Measurements from ENCODE around the gene TPCN2.

TPCN2 gene

GRCh38 chr11:69003301-69003865, 45.3 kb upstream of the TPCN2 start:
- no peak overlapping the region for H3K9ac ChIP-seq (ENCODE audit: low read length in 5 of 5)
- no peaks in the 10 kb centered on the region for H3K9me3 ChIP-seq (ENCODE audit: control insufficient read depth in 5 of 5, low read length in 5 of 5)
- no peak overlapping the region for H3K27ac ChIP-seq (ENCODE audit: low read depth, low read length)
- H3K4me3 ChIP-seq (ENCODE audit: low read depth in 1 of 5, low read length in 5 of 5): no peak overlapping the region
- H3K27me3 ChIP-seq (ENCODE audit: control insufficient read depth in 5 of 5, insufficient read depth in 4 of 5, low read length in 5 of 5): peaks cover 0 to 5% (median 0%) of the 10 kb centered on the region in 5 donors
- H3K36me3 ChIP-seq (ENCODE audit: control insufficient read depth in 5 of 5, insufficient read depth in 5 of 5, low read length in 5 of 5): peaks cover 0 to 34% (median 4%) of the 10 kb centered on the region in 5 donors
- H3K4me1 ChIP-seq (ENCODE audit: control insufficient read depth in 5 of 5, insufficient read depth in 5 of 5, low read length in 5 of 5): peaks cover 2 to 45% (median 28%) of the 10 kb centered on the region in 5 donors

- Histone ChIP-seq H3K9me3 (ENCODE audit: control insufficient read depth in 5 of 5, low read length in 5 of 5) (no peaks in the 10 kb centered on the region), H3K27ac (ENCODE audit: low read depth, low read length) (no peak overlapping the region), H3K4me3 (ENCODE audit: low read depth in 1 of 5, low read length in 5 of 5) (no peak overlapping the region), H3K36me3 (ENCODE audit: control insufficient read depth in 5 of 5, insufficient read depth in 5 of 5, low read length in 5 of 5) (peaks cover 0 to 34% (median 4%) of the 10 kb centered on the region in 5 donors), H3K27me3 (ENCODE audit: control insufficient read depth in 5 of 5, insufficient read depth in 4 of 5, low read length in 5 of 5) (peaks cover 0 to 5% (median 0%) of the 10 kb centered on the region in 5 donors), H3K9ac (ENCODE audit: low read length in 5 of 5) (no peak overlapping the region), H3K4me1 (ENCODE audit: control insufficient read depth in 5 of 5, insufficient read depth in 5 of 5, low read length in 5 of 5) (peaks cover 2 to 45% (median 29%) of the 10 kb centered on the region in 5 donors)
Observed at GRCh38 chr11:69003866-69004367, 44.8 kb upstream of the TPCN2 start.

- Histone ChIP-seq H3K9me3 (ENCODE audit: control insufficient read depth in 5 of 5, low read length in 5 of 5) (no peaks in the 10 kb centered on the region), H3K27me3 (ENCODE audit: control insufficient read depth in 5 of 5, insufficient read depth in 4 of 5, low read length in 5 of 5) (peaks cover 0 to 5% (median 0%) of the 10 kb centered on the region in 5 donors), H3K4me3 (ENCODE audit: low read depth in 1 of 5, low read length in 5 of 5) (no peak overlapping the region), H3K9ac (ENCODE audit: low read length in 5 of 5) (no peak overlapping the region), H3K27ac (ENCODE audit: low read depth, low read length) (no peak overlapping the region), H3K4me1 (ENCODE audit: control insufficient read depth in 5 of 5, insufficient read depth in 5 of 5, low read length in 5 of 5) (peaks cover 4 to 46% (median 35%) of the 10 kb centered on the region in 5 donors), H3K36me3 (ENCODE audit: control insufficient read depth in 5 of 5, insufficient read depth in 5 of 5, low read length in 5 of 5) (peaks cover 0 to 34% (median 4%) of the 10 kb centered on the region in 5 donors)
Observed at GRCh38 chr11:69004411-69005182, 44.1 kb upstream of the TPCN2 start.

- Histone ChIP-seq H3K9me3 (ENCODE audit: control insufficient read depth in 5 of 5, low read length in 5 of 5) (no peaks in the 10 kb centered on the region), H3K27ac (ENCODE audit: low read depth, low read length) (no peak overlapping the region), H3K36me3 (ENCODE audit: control insufficient read depth in 5 of 5, insufficient read depth in 5 of 5, low read length in 5 of 5) (peaks cover 0 to 34% (median 4%) of the 10 kb centered on the region in 5 donors), H3K9ac (ENCODE audit: low read length in 5 of 5) (no peak overlapping the region), H3K4me1 (ENCODE audit: control insufficient read depth in 5 of 5, insufficient read depth in 5 of 5, low read length in 5 of 5) (peaks cover 5 to 51% (median 40%) of the 10 kb centered on the region in 5 donors), H3K27me3 (ENCODE audit: control insufficient read depth in 5 of 5, insufficient read depth in 4 of 5, low read length in 5 of 5) (peaks cover 0 to 7% (median 0%) of the 10 kb centered on the region in 5 donors), H3K4me3 (ENCODE audit: low read depth in 1 of 5, low read length in 5 of 5) (no peak overlapping the region)
Observed at GRCh38 chr11:69005183-69005630, 43.5 kb upstream of the TPCN2 start.

GRCh38 chr11:69005631-69006368, 42.9 kb upstream of the TPCN2 start:
- H3K27ac ChIP-seq (ENCODE audit: low read depth, low read length): no peak overlapping the region
- peaks cover 6 to 51% (median 40%) of the 10 kb centered on the region in 5 donors for H3K4me1 ChIP-seq (ENCODE audit: control insufficient read depth in 5 of 5, insufficient read depth in 5 of 5, low read length in 5 of 5)
- H3K9me3 ChIP-seq (ENCODE audit: control insufficient read depth in 5 of 5, low read length in 5 of 5): no peaks in the 10 kb centered on the region
- no peak overlapping the region for H3K9ac ChIP-seq (ENCODE audit: low read length in 5 of 5)
- peaks cover 0 to 12% (median 3%) of the 10 kb centered on the region in 5 donors for H3K27me3 ChIP-seq (ENCODE audit: control insufficient read depth in 5 of 5, insufficient read depth in 4 of 5, low read length in 5 of 5)
- peaks cover 0 to 34% (median 4%) of the 10 kb centered on the region in 5 donors for H3K36me3 ChIP-seq (ENCODE audit: control insufficient read depth in 5 of 5, insufficient read depth in 5 of 5, low read length in 5 of 5)
- H3K4me3 ChIP-seq (ENCODE audit: low read depth in 1 of 5, low read length in 5 of 5): no peak overlapping the region

GRCh38 chr11:69006816-69007215, 41.9 kb upstream of the TPCN2 start:
- Histone ChIP-seq H3K9ac (ENCODE audit: low read length in 5 of 5) (no peak overlapping the region), H3K27ac (ENCODE audit: low read depth, low read length) (no peak overlapping the region), H3K36me3 (ENCODE audit: control insufficient read depth in 5 of 5, insufficient read depth in 5 of 5, low read length in 5 of 5) (peaks cover 0 to 34% (median 4%) of the 10 kb centered on the region in 5 donors), H3K9me3 (ENCODE audit: control insufficient read depth in 5 of 5, low read length in 5 of 5) (no peaks in the 10 kb centered on the region), H3K4me3 (ENCODE audit: low read depth in 1 of 5, low read length in 5 of 5) (no peak overlapping the region), H3K27me3 (ENCODE audit: control insufficient read depth in 5 of 5, insufficient read depth in 4 of 5, low read length in 5 of 5) (peaks cover 0 to 21% (median 3%) of the 10 kb centered on the region in 5 donors), H3K4me1 (ENCODE audit: control insufficient read depth in 5 of 5, insufficient read depth in 5 of 5, low read length in 5 of 5) (peaks cover 6 to 53% (median 44%) of the 10 kb centered on the region in 5 donors)

- Histone ChIP-seq H3K27ac (ENCODE audit: low read depth, low read length) (peak overlapping the region; percentile 61), H3K4me3 (ENCODE audit: low read depth in 1 of 5, low read length in 5 of 5) (no peak overlapping the region), H3K4me1 (ENCODE audit: control insufficient read depth in 5 of 5, insufficient read depth in 5 of 5, low read length in 5 of 5) (peaks cover 6 to 61% (median 54%) of the 10 kb centered on the region in 5 donors), H3K9me3 (ENCODE audit: control insufficient read depth in 5 of 5, low read length in 5 of 5) (no peaks in the 10 kb centered on the region), H3K27me3 (ENCODE audit: control insufficient read depth in 5 of 5, insufficient read depth in 4 of 5, low read length in 5 of 5) (peaks cover 0 to 29% (median 7%) of the 10 kb centered on the region in 5 donors), H3K36me3 (ENCODE audit: control insufficient read depth in 5 of 5, insufficient read depth in 5 of 5, low read length in 5 of 5) (peaks cover 0 to 31% (median 4%) of the 10 kb centered on the region in 5 donors), H3K9ac (ENCODE audit: low read length in 5 of 5) (peak overlapping the region in 1 of 5 donors; percentile 5)
Observed at GRCh38 chr11:69007975-69008381, 40.8 kb upstream of the TPCN2 start.

- peaks cover 6 to 70% (median 61%) of the 10 kb centered on the region in 5 donors for H3K4me1 ChIP-seq (ENCODE audit: control insufficient read depth in 5 of 5, insufficient read depth in 5 of 5, low read length in 5 of 5)
- no peak overlapping the region for H3K4me3 ChIP-seq (ENCODE audit: low read depth in 1 of 5, low read length in 5 of 5)
Observed at GRCh38 chr11:69008737-69009440, 39.8 kb upstream of the TPCN2 start.

More at GRCh38 chr11:69008737-69009440, 39.8 kb upstream of the TPCN2 start:
- no peaks in the 10 kb centered on the region for H3K9me3 ChIP-seq (ENCODE audit: control insufficient read depth in 5 of 5, low read length in 5 of 5)
- H3K27ac ChIP-seq (ENCODE audit: low read depth, low read length): peak overlapping the region; percentile 61
- peak overlapping the region in 1 of 5 donors; percentile 42 for H3K9ac ChIP-seq (ENCODE audit: low read length in 5 of 5)
- peaks cover 0 to 38% (median 7%) of the 10 kb centered on the region in 5 donors for H3K27me3 ChIP-seq (ENCODE audit: control insufficient read depth in 5 of 5, insufficient read depth in 4 of 5, low read length in 5 of 5)
- peaks cover 0 to 22% (median 4%) of the 10 kb centered on the region in 5 donors for H3K36me3 ChIP-seq (ENCODE audit: control insufficient read depth in 5 of 5, insufficient read depth in 5 of 5, low read length in 5 of 5)

Data from subcutaneous abdominal adipose tissue (tissue), 5 donors.